Stimulated activated CD8-positive, alpha-beta memory T cell treated with anti-CD3 and anti-CD28 coated beads, Interleukin-4, amount 100 ng/mL, for 1 hour (primary cell): ENCODE results near the gene HEATR3.

Experiments used
- DNase-seq, 2 donors: peaks; one replicate each; pipeline ENCODE4 v3.0.0-alpha.2; 2020; ENCODE audit warnings: low read depth in 2 of 2, low spot score in 1 of 2

The HEATR3 gene

GRCh38 chr16:50050802-50051201 is 15.0 kb upstream of the HEATR3 start:
- DNase-seq, result no peak

DNA sequence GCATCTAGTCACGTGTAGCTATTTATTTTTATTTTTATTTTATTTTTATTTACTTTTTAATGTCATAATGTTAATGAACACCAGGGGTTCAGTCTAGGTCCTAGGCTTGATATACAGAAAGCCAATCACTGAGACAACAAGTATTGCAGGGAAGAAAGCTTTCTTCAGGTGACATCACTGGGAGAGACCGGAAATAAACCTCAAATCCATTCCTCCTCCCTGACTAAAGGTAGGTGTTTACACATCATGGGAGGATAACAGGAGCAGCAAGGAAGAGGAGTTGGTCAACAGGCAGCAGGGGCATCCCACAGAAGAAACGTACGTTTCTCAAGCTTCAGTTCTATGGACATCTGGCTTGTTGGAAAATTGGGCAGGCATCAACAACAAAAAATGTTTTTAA is 9.5 kb upstream of the HEATR3 start:
- no peak for DNase-seq

GRCh38 chr16:50058091-50058771 is 7.5 kb upstream of the HEATR3 start:
- no peak for DNase-seq

GRCh38 chr16:50059111-50059510 is 6.7 kb upstream of the HEATR3 start:
- no peak for DNase-seq

DNA sequence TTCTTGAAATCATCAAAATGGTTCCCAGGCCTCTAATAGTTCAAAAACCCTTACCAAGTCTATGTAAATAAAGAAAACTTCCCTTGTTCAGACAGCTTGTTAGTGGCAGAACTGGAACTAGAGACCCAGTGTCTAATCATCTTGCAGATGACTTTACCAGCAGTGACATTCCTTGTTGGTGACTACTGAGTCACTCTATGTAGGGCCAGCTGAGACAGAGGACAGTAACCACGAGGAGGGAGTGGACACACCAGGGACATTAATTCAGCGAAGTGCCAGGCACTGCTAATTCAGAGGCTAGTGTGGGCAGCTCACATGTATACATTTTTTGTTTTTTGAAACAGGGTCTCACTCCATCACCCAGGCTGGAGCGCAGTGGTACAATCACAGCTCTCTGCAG is 6.1 kb upstream of the HEATR3 start:
- DNase-seq, result no peak

GRCh38 chr16:50061326-50061725 is 4.4 kb upstream of the HEATR3 start:
- no peak for DNase-seq

DNA sequence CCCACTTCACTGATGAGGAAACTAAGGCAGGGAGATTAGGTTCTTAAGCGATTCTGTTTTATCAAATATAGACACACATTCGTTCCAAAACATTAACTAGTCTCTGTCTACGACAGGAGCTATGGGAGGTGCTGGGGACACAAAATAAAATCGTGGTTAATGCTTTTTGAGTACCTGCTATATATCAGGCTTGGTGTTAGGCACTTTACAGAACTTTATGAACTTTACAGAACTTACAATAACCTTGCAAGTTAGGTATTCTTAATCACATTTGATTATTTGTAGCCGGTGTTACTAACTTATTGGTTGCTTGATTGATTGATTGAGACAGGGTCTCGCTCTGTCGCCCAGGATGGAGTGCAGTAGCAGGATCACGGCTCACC is 538 bp upstream of the HEATR3 start:
- DNase-seq, result no peak

- DNase-seq, result no peak
Measured at GRCh38 chr16:50066482-50067289, 916 bp downstream of the HEATR3 start.

- no peak for DNase-seq
Measured at GRCh38 chr16:50067290-50067853, 1.6 kb downstream of the HEATR3 start.

- no peak for DNase-seq
Measured at GRCh38 chr16:50068550-50068949, 2.8 kb downstream of the HEATR3 start.

- no peak for DNase-seq
Measured at GRCh38 chr16:50069060-50069459, 3.3 kb downstream of the HEATR3 start.

DNA sequence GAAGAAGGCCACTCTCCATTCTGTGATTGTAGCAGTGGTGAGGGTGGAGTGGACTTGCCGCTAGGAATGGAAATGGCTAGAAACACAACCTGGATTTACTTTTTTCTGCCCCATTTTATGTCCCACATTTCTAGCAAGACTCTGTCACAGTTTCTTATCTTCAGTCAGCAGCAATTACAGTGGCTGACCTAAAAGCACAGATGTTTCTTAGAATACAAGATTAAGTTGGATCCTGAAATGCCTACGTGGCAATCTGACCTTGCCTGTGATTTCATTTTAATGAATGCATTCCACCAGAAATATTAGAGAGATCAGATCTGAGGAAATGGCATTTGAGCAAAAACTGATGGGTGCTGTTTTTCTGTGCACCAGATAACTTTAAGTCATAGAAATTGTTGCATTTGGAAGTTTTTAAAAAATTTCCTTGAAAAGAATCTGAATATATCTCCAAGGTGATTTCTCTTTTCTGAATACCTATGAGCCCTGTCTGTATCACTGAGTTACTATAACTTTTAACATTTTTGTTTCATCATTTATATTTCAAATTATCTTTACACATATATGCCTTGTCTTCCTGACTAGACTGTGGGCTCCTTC is 5.4 kb downstream of the HEATR3 start:
- DNase-seq, result no peak

DNA sequence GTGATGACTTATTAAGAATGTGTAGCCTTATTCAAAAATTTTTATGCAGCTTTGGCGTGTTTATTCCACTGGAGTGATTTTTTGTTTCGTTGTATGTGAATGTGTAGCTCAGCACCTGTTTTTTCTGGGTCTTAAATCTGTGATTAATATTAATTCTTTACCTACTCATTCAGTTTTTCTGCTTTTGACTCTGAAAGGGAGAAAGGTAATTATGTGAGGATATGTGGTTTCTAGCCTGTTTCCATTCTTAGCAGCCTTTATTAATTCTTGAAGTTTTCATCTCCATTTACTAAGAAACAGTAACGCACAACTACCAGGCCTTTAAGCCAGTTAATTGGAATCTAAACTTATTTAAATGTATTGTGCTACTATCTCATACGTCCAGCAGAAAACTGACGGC is 7.0 kb downstream of the HEATR3 start:
- no peak for DNase-seq

- no peak for DNase-seq
Measured at GRCh38 chr16:50079397-50080140, 13.8 kb downstream of the HEATR3 start.

DNA sequence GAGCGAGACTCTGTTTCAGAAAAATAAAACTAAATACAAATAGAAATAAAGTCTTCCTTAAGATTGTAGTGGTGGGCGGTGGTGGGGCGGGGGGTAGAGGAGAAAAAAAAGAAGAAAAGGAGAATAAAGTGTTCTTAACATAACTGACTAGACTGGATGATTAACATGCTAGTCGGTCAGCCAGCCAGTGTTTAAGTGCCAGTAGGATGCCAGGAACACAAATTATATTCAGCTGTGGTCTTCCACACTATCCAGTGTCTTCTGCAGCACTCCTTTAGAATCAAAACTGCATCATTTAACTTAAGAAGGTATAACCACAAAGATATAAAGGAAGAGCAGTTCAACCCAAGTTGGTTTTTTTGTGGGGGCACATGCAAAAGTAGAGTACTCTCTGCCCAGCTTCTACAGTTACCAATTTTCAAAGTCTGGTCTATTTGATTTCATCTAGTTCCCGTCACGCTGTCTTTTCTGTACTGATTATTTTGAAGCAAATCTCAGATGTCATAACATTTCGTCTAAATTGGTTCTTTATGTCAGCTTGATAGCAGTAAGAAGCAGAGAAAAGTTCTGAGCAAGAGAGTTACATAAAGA is 15.8 kb downstream of the HEATR3 start:
- no peak for DNase-seq

DNA sequence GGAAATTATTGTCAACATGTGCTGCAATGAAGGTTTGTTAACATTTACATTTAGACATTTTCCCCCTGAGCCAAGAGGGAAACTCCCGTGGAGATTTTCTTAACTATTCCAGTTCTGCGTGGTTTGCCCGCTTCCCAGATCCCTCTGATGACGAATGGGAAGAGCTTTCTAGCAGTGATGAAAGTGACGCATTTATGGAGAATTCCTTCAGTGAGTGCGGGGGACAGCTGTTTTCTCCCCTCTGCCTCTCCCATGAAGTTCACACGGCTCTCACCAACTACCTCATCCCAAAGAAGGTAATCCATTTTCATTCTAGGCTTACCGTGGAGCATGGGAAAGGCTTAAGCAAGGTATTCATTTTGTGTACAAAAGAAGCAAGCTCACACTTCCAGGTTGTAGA is 18.2 kb downstream of the HEATR3 start:
- no peak for DNase-seq

DNA sequence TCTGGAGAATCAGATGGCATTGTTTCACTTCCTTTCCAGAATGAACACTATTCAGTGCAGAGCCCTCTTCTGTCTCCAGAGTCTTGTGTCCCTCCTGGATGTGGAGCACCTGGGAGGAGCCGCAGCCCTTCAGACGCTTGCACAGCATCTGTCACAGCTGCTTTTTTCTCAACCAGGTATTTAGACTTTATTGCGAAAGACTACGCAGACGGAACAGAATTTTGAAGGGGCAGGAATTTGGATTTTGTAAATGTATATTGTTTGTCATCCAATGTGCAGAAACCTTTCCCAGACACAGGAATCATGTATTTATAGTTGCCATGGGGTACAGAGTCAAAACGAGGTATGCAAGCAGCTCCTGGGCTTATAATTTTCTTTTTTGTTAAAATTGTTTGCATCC is 20.4 kb downstream of the HEATR3 start:
- no peak for DNase-seq

- no peak for DNase-seq
Measured at GRCh38 chr16:50088302-50088701, 22.5 kb downstream of the HEATR3 start.

GRCh38 chr16:50092891-50093290 is 27.1 kb downstream of the HEATR3 start:
- no peak for DNase-seq

DNA sequence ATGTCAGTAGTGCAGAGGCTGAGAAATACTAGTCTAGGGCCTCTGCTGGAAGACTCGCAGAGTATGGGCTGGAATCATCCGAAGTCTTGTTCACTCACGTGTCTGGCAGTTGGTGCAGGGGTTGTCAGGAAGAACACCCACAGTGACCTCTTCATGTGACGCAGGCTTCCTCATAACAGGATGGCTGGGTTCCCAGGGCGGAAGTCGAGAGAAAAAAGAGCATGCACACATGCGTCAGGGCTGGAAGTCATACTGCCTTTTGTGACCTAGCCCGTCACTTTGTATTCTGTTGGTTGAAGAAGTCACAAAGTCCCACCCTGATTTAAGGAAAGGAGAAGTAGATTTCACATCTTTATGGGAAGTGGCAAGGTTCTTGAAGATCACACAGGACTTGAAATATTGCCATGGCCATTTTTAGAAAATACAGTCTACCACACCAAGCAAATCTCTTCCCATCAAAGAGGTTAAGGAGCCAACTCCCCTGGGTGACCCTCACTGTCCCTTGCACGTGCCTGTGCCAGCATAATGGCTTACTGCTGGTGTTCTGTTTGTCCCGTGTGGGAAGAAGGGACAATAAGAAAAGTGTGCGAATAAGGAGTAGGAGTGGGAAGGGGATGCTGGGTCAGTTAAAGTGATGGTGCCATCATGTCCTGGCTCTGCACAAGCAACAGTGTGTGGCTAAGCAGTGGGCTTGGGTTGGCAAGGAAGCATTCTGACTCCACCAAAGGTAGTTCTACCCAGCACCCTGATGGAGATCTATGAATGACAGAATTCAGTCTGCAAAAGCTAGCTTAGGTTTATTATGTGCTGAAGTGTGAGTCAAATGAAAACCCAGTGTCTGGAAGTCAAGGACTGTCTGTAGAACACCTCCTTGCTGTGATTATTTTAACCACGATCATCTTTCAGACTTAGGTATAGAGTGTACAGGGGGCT is 28.1 kb downstream of the HEATR3 start:
- no peak for DNase-seq
